Suprapubic skin (tissue), 4 donors: ENCODE data around the gene AFF2.

Experiments
- CTCF ChIP-seq, 2 donors: fragments of 200-600 bp in 1 of 2; fragments of 450-650 bp in 1 of 2; sonication (generic) in 1 of 2; IDR thresholded peaks; one replicate each; pipeline ENCODE4 v1.5.1; 2016 to 2019; ENCODE audit warnings: antibody characterized with exemption in 2 of 2, mild to moderate bottlenecking in 1 of 2, moderate library complexity in 1 of 2
- EP300 ChIP-seq: sonication (generic); formaldehyde crosslinking; IDR thresholded peaks from one replicate; pipeline ENCODE4 v1.6.1; 2017; ENCODE audit warnings: antibody characterized with exemption
- POLR2A ChIP-seq, 2 donors: fragments of 450-650 bp; IDR thresholded peaks; one replicate each; pipeline ENCODE4 v1.6.1; 2017; ENCODE audit warnings: antibody characterized with exemption in 2 of 2, mild to moderate bottlenecking in 2 of 2, moderate library complexity in 2 of 2
- POLR2AphosphoS5 ChIP-seq, 3 donors: sonication (generic); formaldehyde crosslinking; IDR thresholded peaks; one replicate each; pipeline ENCODE4 v1.6.1; 2017; ENCODE audit warnings: antibody characterized with exemption in 3 of 3

GRCh38 chrX:148904421-148905111, 404.1 kb downstream of the AFF2 start:
- no peak for TF ChIP-seq EP300
- TF ChIP-seq CTCF (IDR thresholded peaks at IDR 0.05) = no peak
- no peak for TF ChIP-seq POLR2AphosphoS5 (IDR thresholded peaks at IDR 0.05)
- TF ChIP-seq POLR2A (IDR thresholded peaks at IDR 0.05) = no peak
